PC-9 (cell line): ENCODE measurements around the gene RNF19B. TPM values are rescaled to one million over a fixed set of nuclear protein-coding genes. Genes with fewer than 3 reads are reported as not detected.

Experiments used
- BruUV-seq: library from RNA; stranded (reverse); fragments of 400-500 nt; replicated peaks from 2 replicates; lab custom pipeline; 2021; lab: Mats Ljungman, UMichigan
- CTCF ChIA-PET: fragments of 300-600 bp; sonication (Branson Sonifier 250); formaldehyde crosslinking; loops from one replicate; lab custom pipeline; 2022; ENCODE audit warnings: antibody characterized with exemption; lab: Charles Lee
- POLR2A ChIA-PET: fragments of 300-600 bp; sonication (Branson Sonifier 250); formaldehyde crosslinking; loops from one replicate; lab custom pipeline; 2022; ENCODE audit warnings: antibody characterized with exemption; ENCODE audit not compliant: unreplicated experiment; lab: Charles Lee
- DNase-seq, 2 experiments: peaks; one replicate each; pipeline versions ENCODE4 v3.0.0 to v3.0.0-alpha.2; 2015 to 2022; ENCODE audit warnings: mixed read lengths in 1 of 2
- H2AFZ ChIP-seq: fragments of 200-600 bp; sonication (generic); 2 replicates; pipeline ENCODE4 v1.8.1; 2017; ENCODE audit warnings: antibody characterized with exemption
- H3F3A ChIP-seq: fragments of 200-600 bp; sonication (generic); 2 replicates; pipeline ENCODE4 v1.8.1; 2017; ENCODE audit warnings: antibody characterized with exemption, mild to moderate bottlenecking, low read depth; ENCODE audit not compliant: insufficient read depth
- H3K27ac ChIP-seq: fragments of 200-600 bp; sonication (generic); 2 replicates; pipeline ENCODE4 v1.6.1; 2016; ENCODE audit warnings: mixed run types
- H3K27me3 ChIP-seq: fragments of 200-600 bp; sonication (generic); 2 replicates; pipeline ENCODE4 v1.6.1; 2016; ENCODE audit warnings: low read depth, mixed run types; ENCODE audit not compliant: insufficient read depth
- H3K36me3 ChIP-seq: fragments of 200-600 bp; sonication (generic); 2 replicates; pipeline ENCODE4 v1.6.1; 2016; ENCODE audit warnings: low read depth, mixed run types
- H3K4me1 ChIP-seq: fragments of 200-600 bp; sonication (generic); replicated peaks from 2 replicates; pipeline ENCODE4 v1.6.1; 2016; ENCODE audit warnings: mixed run types; ENCODE audit not compliant: insufficient read depth
- H3K4me2 ChIP-seq: fragments of 200-600 bp; sonication (generic); 2 replicates; pipeline ENCODE4 v1.6.1; 2017; ENCODE audit warnings: mixed run types
- H3K4me3 ChIP-seq: fragments of 200-600 bp; sonication (generic); 2 replicates; pipeline ENCODE4 v1.6.1; 2016; ENCODE audit warnings: mixed run types
- H3K79me2 ChIP-seq: fragments of 200-600 bp; sonication (generic); 2 replicates; pipeline ENCODE4 v1.6.1; 2017; ENCODE audit warnings: low read depth, mixed run types
- H3K9me2 ChIP-seq: fragments of 200-600 bp; sonication (generic); 2 replicates; pipeline ENCODE4 v1.8.1; 2017; ENCODE audit warnings: mild to moderate bottlenecking; ENCODE audit not compliant: insufficient read depth
- H3K9me3 ChIP-seq: fragments of 200-600 bp; sonication (generic); 2 replicates; pipeline ENCODE4 v1.8.1; 2016; ENCODE audit warnings: low read depth; ENCODE audit not compliant: insufficient read depth
- H4K20me1 ChIP-seq: fragments of 200-600 bp; sonication (generic); 2 replicates; pipeline ENCODE4 v1.8.1; 2017; ENCODE audit not compliant: insufficient read depth
- EZH2 ChIP-seq: fragments of 200-600 bp; sonication (generic); IDR thresholded peaks from 2 replicates; pipeline ENCODE4 v1.8.0; 2017; ENCODE audit warnings: antibody characterized with exemption, low read depth
- intact Hi-C: fragments of 100-400 bp; cut with micrococcal nuclease; formaldehyde crosslinking; loops from one replicate; pipeline ENCODE4 v1.10.0; 2022; ENCODE audit not compliant: unreplicated experiment
- total RNA-seq: library from RNA; stranded (reverse); gene quantifications from 2 replicates; pipeline ENCODE4 v1.2.3, GENCODE V29; 2021
- TF ChIP-seq, protein P1 (sequence below): fragments of 200-600 bp; sonication (generic); conservative IDR thresholded peaks from 2 replicates; pipeline ENCODE4 v1.6.1; 2017; ENCODE audit warnings: mixed run types, antibody characterized with exemption, mild to moderate bottlenecking, moderate library complexity

RNF19B gene
- total RNA-seq, 1 experiment from 2014 or later: 25.4 TPM

DNA sequence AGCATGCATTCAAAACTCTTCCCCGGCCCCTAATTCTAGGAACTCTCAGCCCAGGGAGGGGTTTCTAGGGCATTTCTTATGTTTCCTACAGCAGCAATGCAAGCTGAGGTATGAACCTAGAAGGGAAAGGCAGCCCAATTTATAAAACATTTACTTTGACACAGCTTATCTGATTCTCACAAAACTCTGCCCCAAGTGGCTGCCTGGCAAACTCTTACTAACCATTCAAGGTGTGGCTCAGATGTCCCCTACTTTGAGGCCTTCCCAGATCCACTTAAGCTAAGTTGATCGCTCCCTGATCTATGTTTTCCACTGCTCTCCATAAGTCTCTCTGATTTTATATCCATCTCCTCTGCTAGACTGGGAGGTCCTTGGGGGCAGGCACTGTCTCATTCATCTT, 36.7 kb upstream of the RNF19B start:
- no peaks in the 10 kb centered on the region for H3K9me2 ChIP-seq
- H3K27ac ChIP-seq: no peak overlapping the region
- DNase-seq: no peak
- no peaks in the 10 kb centered on the region for H3K27me3 ChIP-seq
- no peak overlapping the region for H2AFZ ChIP-seq
- H3K4me2 ChIP-seq: no peak overlapping the region
- H3K9me3 ChIP-seq: no peaks in the 10 kb centered on the region
- TF ChIP-seq, protein P1, sequence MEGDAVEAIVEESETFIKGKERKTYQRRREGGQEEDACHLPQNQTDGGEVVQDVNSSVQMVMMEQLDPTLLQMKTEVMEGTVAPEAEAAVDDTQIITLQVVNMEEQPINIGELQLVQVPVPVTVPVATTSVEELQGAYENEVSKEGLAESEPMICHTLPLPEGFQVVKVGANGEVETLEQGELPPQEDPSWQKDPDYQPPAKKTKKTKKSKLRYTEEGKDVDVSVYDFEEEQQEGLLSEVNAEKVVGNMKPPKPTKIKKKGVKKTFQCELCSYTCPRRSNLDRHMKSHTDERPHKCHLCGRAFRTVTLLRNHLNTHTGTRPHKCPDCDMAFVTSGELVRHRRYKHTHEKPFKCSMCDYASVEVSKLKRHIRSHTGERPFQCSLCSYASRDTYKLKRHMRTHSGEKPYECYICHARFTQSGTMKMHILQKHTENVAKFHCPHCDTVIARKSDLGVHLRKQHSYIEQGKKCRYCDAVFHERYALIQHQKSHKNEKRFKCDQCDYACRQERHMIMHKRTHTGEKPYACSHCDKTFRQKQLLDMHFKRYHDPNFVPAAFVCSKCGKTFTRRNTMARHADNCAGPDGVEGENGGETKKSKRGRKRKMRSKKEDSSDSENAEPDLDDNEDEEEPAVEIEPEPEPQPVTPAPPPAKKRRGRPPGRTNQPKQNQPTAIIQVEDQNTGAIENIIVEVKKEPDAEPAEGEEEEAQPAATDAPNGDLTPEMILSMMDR: peak; percentile 40; the same call in 1 of the 2 replicates
- no peak for TF ChIP-seq EZH2
- CTCF ChIA-PET: interaction anchor here (0.6 to 1.1 kb wide), 2 partner anchors 9 to 53 kb away, joined by 3 read pairs; no protein-coding TSS in a partner anchor
- intact Hi-C loops: loop anchor here (10.0 kb wide), 1 partner anchor 186 kb away; the partner anchor contains the start of genes S100PBP and YARS1
- H3K36me3 ChIP-seq: peaks cover 14% of the 10 kb centered on the region
- H3K4me3 ChIP-seq: no peak overlapping the region
- H3F3A ChIP-seq: peaks cover 25% of the 10 kb centered on the region; the same call in 1 of the 2 replicates
- 0 out of 2 replicates have a peak, but pooled peaks cover under 1% of the 10 kb centered on the region for H3K4me1 ChIP-seq
- peaks cover 12% of the 10 kb centered on the region; the same call in 1 of the 2 replicates for H3K79me2 ChIP-seq
- H4K20me1 ChIP-seq: no peaks in the 10 kb centered on the region
- no TSS peak for BruUV-seq
- POLR2A ChIA-PET: interaction anchor here (0.7 kb wide), 1 partner anchor 123 kb away, joined by 3 read pairs; no protein-coding TSS in a partner anchor

DNA sequence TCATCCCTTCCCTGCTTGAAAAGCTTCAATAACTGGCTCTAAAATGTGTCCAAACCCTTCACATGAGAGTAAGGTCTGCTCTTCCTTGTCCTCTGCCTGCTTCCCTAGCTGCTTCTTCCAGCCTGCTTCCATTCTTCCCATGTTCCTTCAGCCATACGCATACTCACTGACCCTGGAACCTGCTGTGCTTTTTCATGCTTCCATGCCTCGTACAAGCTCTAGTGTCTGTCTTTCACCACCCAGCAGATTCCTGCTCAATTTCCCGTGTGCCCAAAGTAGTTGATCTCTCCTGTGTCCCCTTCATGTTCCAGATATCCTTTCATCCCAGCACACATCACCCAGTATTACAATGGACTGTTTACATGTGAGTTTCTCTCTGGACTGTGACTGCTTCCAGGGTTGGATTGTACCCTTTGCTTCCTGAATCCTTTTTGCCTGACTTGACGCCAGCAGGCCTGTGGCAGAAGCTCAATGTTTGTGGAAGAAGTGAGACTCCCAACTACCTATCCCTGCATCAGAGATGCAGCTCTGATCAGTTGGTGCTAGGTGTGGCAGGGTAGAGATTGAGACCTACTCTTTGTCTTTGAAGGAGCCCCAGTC, 35.9 kb upstream of the RNF19B start:
- CTCF ChIA-PET: interaction anchor here (0.5 to 1.1 kb wide), 3 partner anchors 8 to 180 kb away, joined by 3 to 8 read pairs (median 3); no protein-coding TSS in a partner anchor
- Histone ChIP-seq H4K20me1 (no peaks in the 10 kb centered on the region), H3K27ac (no peak overlapping the region)

DNA sequence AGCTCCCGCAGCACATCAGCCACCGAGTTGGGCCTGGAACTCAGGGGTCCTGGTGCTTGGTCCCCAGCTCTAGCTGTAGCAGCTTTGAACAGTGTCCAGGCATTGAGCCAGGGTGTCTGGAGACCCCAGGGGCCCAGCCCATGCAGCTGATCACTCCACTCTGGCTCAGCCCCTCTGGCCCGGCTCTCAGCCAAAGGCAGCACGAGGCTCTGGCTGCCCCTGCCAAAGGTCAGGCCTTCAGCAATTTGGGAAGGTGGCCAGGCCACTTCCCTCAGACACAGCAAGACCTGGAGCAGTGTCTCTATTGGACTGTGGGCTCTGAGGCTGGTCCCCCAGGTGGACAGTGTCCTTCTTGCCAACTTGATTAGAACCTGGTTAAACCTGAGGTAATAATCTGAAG, 34.4 kb upstream of the RNF19B start:
- no TSS peak for BruUV-seq
- Histone ChIP-seq H4K20me1 (no peaks in the 10 kb centered on the region), H3K27me3 (no peaks in the 10 kb centered on the region), H3K9me2 (no peaks in the 10 kb centered on the region), H3K27ac (no peak overlapping the region), H3K4me2 (no peak overlapping the region), H3F3A (peaks cover 23% of the 10 kb centered on the region; the same call in 1 of the 2 replicates), H3K4me1 (peaks cover 3% of the 10 kb centered on the region; the same call in 1 of the 2 replicates), H2AFZ (no peak overlapping the region), H3K4me3 (no peak overlapping the region), H3K36me3 (peaks cover 14% of the 10 kb centered on the region), H3K79me2 (no peaks in the 10 kb centered on the region), H3K9me3 (no peaks in the 10 kb centered on the region)
- intact Hi-C loops: no loop called here
- CTCF ChIA-PET: no interaction called here
- no peak for DNase-seq
- POLR2A ChIA-PET: interaction anchor here (0.7 kb wide), 1 partner anchor 230 kb away, joined by 9 read pairs; no protein-coding TSS in a partner anchor
- TF ChIP-seq, protein P1: no peak
- no peak for TF ChIP-seq EZH2

More for the DNA sequence above, 35.9 kb upstream of the RNF19B start:
- Histone ChIP-seq H2AFZ (no peak overlapping the region), H3K4me1 (no peaks in the 10 kb centered on the region), H3K4me3 (no peak overlapping the region), H3K9me3 (no peaks in the 10 kb centered on the region), H3K36me3 (peaks cover 14% of the 10 kb centered on the region), H3K4me2 (no peak overlapping the region), H3F3A (peaks cover 22% of the 10 kb centered on the region; the same call in 1 of the 2 replicates), H3K79me2 (peaks cover 4% of the 10 kb centered on the region; the same call in 1 of the 2 replicates), H3K27me3 (no peaks in the 10 kb centered on the region), H3K9me2 (no peaks in the 10 kb centered on the region)
- DNase-seq: no peak
- BruUV-seq: no TSS peak
- no peak for TF ChIP-seq EZH2
- TF ChIP-seq, protein P1: no peak
- POLR2A ChIA-PET: no interaction called here
- intact Hi-C loops: loop anchor here (10.0 kb wide), 1 partner anchor 186 kb away; the partner anchor contains the start of genes S100PBP and YARS1
